ENCODE measurements around the gene DCC.

- no peak for TF ChIP-seq CTCF (IDR thresholded peaks at IDR 0.05)
- TF ChIP-seq POLR2A (IDR thresholded peaks at IDR 0.05), result no peak
Measured at GRCh38 chr18:52544086-52544485, 204.1 kb downstream of the DCC start.

Data from body of pancreas (tissue), 4 donors.